Measurements from ENCODE around the gene ANKMY1. TPM values are rescaled to one million over a fixed set of nuclear protein-coding genes. Genes with fewer than 3 reads are reported as not detected.

Gene ANKMY1
- total RNA-seq, 2 donors from 2014 or later, result 12.3 to 18.1 TPM

- Histone ChIP-seq H3K4me3 (no peak overlapping the region), H3K9ac (ENCODE audit: low read depth in 2 of 2, low read length in 2 of 2) (no peak overlapping the region), H3K36me3 (peaks cover 6% of the 10 kb centered on the region), H3K27ac (no peak overlapping the region), H3K27me3 (no peaks in the 10 kb centered on the region), H3K4me1 (peaks cover 8% of the 10 kb centered on the region), H3K9me3 (no peaks in the 10 kb centered on the region)
- DNase-seq, result no peak
- no peak for TF ChIP-seq CTCF (IDR thresholded peaks at IDR 0.05)
- intact Hi-C loops (cut with DNase I), result no loop called here
Measured at GRCh38 chr2:240577281-240578109, 19.7 kb upstream of the ANKMY1 start.

GRCh38 chr2:240576436-240577205 lies 18.8 kb upstream of the ANKMY1 start:
- H3K9ac ChIP-seq (ENCODE audit: low read depth in 2 of 2, low read length in 2 of 2), result no peak overlapping the region
- DNase-seq, result no peak
- H3K27ac ChIP-seq, result no peak overlapping the region
- H3K9me3 ChIP-seq, result no peaks in the 10 kb centered on the region
- intact Hi-C loops (cut with DNase I), result no loop called here
- peaks cover 6% of the 10 kb centered on the region for H3K36me3 ChIP-seq
- H3K4me1 ChIP-seq, result peaks cover 8% of the 10 kb centered on the region
- no peak overlapping the region for H3K4me3 ChIP-seq
- no peaks in the 10 kb centered on the region for H3K27me3 ChIP-seq
- TF ChIP-seq CTCF (IDR thresholded peaks at IDR 0.05), result no peak

- H3K27ac ChIP-seq, result no peak overlapping the region
- no peak overlapping the region for H3K4me3 ChIP-seq
- no peak overlapping the region for H3K9ac ChIP-seq (ENCODE audit: low read depth in 2 of 2, low read length in 2 of 2)
- no peak for DNase-seq
- intact Hi-C loops (cut with DNase I), result no loop called here
- no peak for TF ChIP-seq CTCF (IDR thresholded peaks at IDR 0.05)
- H3K36me3 ChIP-seq, result peaks cover 6% of the 10 kb centered on the region
- H3K9me3 ChIP-seq, result no peaks in the 10 kb centered on the region
- no peaks in the 10 kb centered on the region for H3K27me3 ChIP-seq
- H3K4me1 ChIP-seq, result peaks cover 11% of the 10 kb centered on the region
Measured at GRCh38 chr2:240576036-240576435, 18.2 kb upstream of the ANKMY1 start.

GRCh38 chr2:240575101-240575965 lies 17.5 kb upstream of the ANKMY1 start:
- TF ChIP-seq CTCF (IDR thresholded peaks at IDR 0.05), result no peak

More at GRCh38 chr2:240575101-240575965, 17.5 kb upstream of the ANKMY1 start:
- peaks cover 6% of the 10 kb centered on the region for H3K36me3 ChIP-seq
- no peak overlapping the region for H3K4me3 ChIP-seq
- peaks cover 18% of the 10 kb centered on the region for H3K4me1 ChIP-seq
- intact Hi-C loops (cut with DNase I), result no loop called here
- DNase-seq, result no peak
- no peaks in the 10 kb centered on the region for H3K9me3 ChIP-seq
- no peak overlapping the region for H3K27ac ChIP-seq
- no peaks in the 10 kb centered on the region for H3K27me3 ChIP-seq
- H3K9ac ChIP-seq (ENCODE audit: low read depth in 2 of 2, low read length in 2 of 2), result no peak overlapping the region

All from colonic mucosa (tissue), 4 donors.